Caco-2 (cell line): ENCODE data around the gene TEDC2. TPM values are rescaled to one million over a fixed set of nuclear protein-coding genes. Genes with fewer than 3 reads are reported as not detected.

ENCODE experiments used
- BruUV-seq: library from RNA; stranded (reverse); fragments of 400-500 nt; replicated peaks from 2 replicates; lab custom pipeline; 2021; lab: Mats Ljungman, UMichigan
- CTCF ChIA-PET: fragments of 300-600 bp; sonication (Branson Sonifier 250); formaldehyde crosslinking; loops from one replicate; lab custom pipeline; 2022; ENCODE audit warnings: antibody characterized with exemption; lab: Charles Lee
- POLR2A ChIA-PET: fragments of 300-600 bp; sonication (Branson Sonifier 250); formaldehyde crosslinking; loops from one replicate; lab custom pipeline; 2022; ENCODE audit warnings: antibody characterized with exemption; lab: Charles Lee
- DNase-seq, 2 experiments: peaks; one replicate each; pipeline versions ENCODE4 v3.0.0 to v3.0.0-alpha.2; 2020 to 2022
- H3K27me3 ChIP-seq: replicated peaks from 2 replicates; pipeline ENCODE4 v1.6.0; 2011; ENCODE audit warnings: low read length; ENCODE audit not compliant: control insufficient read depth, insufficient read depth
- H3K36me3 ChIP-seq: 2 replicates; pipeline ENCODE4 v1.5.1; 2011; ENCODE audit warnings: low read length; ENCODE audit not compliant: control insufficient read depth, insufficient read depth
- H3K4me1 ChIP-seq: fragments of 250-450 bp; sonication (Bioruptor Pico); 2 replicates; pipeline ENCODE4 v1.5.1; 2020; ENCODE audit warnings: mild to moderate bottlenecking
- H3K4me3 ChIP-seq: 2 replicates; pipeline ENCODE4 v1.5.1; 2011; ENCODE audit warnings: low read depth, mild to moderate bottlenecking, control low read depth, low read length
- H3K9me3 ChIP-seq: fragments of 250-450 bp; sonication (Bioruptor Pico); 2 replicates; pipeline ENCODE4 v1.5.1; 2020; ENCODE audit warnings: mild to moderate bottlenecking, moderate library complexity
- H3K27ac Mint-ChIP-seq: one replicate; pipeline ENCODE4 v1.8.0; 2022; ENCODE audit warnings: mixed read lengths; ENCODE audit not compliant: unreplicated experiment
- H3K27me3 Mint-ChIP-seq: one replicate; pipeline ENCODE4 v1.8.0; 2022; ENCODE audit warnings: mixed read lengths; ENCODE audit not compliant: insufficient read depth, unreplicated experiment
- H3K36me3 Mint-ChIP-seq: one replicate; pipeline ENCODE4 v1.8.0; 2022; ENCODE audit warnings: mild to moderate bottlenecking, mixed read lengths; ENCODE audit not compliant: insufficient read depth, unreplicated experiment
- H3K4me1 Mint-ChIP-seq: one replicate; pipeline ENCODE4 v1.8.0; 2022; ENCODE audit warnings: low read depth, mixed read lengths; ENCODE audit not compliant: unreplicated experiment
- H3K4me3 Mint-ChIP-seq: one replicate; pipeline ENCODE4 v1.8.0; 2022; ENCODE audit warnings: mild to moderate bottlenecking, moderate library complexity, mixed read lengths; ENCODE audit not compliant: unreplicated experiment
- H3K9me3 Mint-ChIP-seq: one replicate; pipeline ENCODE4 v1.8.0; 2022; ENCODE audit warnings: mixed read lengths; ENCODE audit not compliant: unreplicated experiment
- intact Hi-C: fragments of 100-400 bp; cut with micrococcal nuclease; formaldehyde crosslinking; loops from one replicate; pipeline ENCODE4 v1.10.0; 2022; ENCODE audit not compliant: unreplicated experiment
- total RNA-seq: library from RNA; stranded (reverse); gene quantifications from 2 replicates; pipeline ENCODE4 v1.2.3, GENCODE V29; 2022
- TF ChIP-seq, protein P1 (sequence below), 2 experiments: fragments of 200-600 bp in 1 of 2; IDR thresholded peaks; 1 replicate in 1 of 2; 2 replicates in 1 of 2; pipeline versions ENCODE4 v1.5.1 to v1.8.0; 2011 to 2022; ENCODE audit warnings: antibody characterized with exemption in 1 of 2, control low read depth in 1 of 2, inconsistent platforms in 1 of 2, low read depth in 1 of 2, low read length in 1 of 2, mild to moderate bottlenecking in 1 of 2, moderate library complexity in 1 of 2; ENCODE audit not compliant: insufficient read depth in 1 of 2, severe bottlenecking in 1 of 2, unreplicated experiment in 1 of 2

Gene TEDC2
- total RNA-seq, 1 experiment from 2014 or later = 29.0 TPM

DNA sequence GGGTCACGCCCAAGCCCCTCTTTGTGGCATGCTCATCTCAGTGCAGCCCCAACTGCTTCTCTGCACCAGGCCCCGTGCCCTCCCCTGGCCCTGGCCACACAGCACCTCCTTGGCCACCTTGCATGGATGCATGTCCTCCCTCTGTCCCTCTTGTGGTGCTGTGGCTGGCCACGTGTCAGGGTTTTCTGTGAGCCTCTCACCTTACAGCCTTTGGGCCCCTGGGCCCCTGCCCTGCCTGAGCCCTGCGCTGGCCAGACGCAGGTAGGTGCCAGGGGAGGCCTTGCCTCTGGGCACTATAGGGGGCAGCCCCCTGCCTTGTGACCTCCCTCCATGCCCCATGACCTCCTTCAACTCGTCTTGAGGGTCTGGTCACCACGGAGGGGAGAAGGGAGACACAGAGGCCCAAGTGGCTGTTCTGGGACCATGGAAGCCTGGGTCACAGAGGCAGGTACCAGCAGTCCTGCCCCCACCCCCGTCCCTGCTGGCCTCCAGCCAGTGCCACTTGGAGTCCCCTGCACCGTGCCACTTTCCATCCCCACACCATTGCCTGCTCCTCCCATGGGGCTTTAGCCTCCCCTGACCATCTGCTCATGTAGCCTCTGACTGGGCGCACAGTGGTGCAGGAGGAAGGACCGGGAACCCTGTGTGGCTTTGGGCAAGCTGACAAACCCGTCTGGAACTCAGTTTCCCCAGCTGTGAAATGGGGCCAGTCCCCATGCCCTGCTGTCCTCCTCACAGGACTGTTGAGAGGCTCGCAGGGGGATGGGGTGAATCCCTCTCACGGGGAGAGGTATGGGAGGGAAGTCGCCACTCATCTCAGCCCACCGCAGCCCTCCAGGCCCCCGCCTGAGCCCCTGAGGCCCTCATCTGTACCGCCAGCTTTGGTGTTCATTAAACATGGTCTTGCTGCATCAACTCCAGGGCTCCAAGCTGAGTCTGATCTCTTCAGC is 42.3 kb downstream of the TEDC2 start:
- Mint-ChIP-seq H3K27me3 (no peaks in the 10 kb centered on the region), H3K9me3 (no peaks in the 10 kb centered on the region), H3K4me3 (no peak overlapping the region), H3K36me3 (peaks cover 10% of the 10 kb centered on the region), H3K4me1 (peaks cover 6% of the 10 kb centered on the region), H3K27ac (no peak overlapping the region)
- H3K9me3 ChIP-seq = no peaks in the 10 kb centered on the region
- 0 out of 2 replicates have a peak, but pooled peaks cover 8% of the 10 kb centered on the region for H3K4me1 ChIP-seq
- DNase-seq = no peak
- H3K36me3 ChIP-seq = no peaks in the 10 kb centered on the region
- ChIA-PET POLR2A (no interaction called here), CTCF (interaction anchor here (0.6 to 1.9 kb wide), 10 partner anchors 10 to 308 kb away, joined by 3 to 14 read pairs (median 6); partner anchors contain the start of genes AMDHD2, TBC1D24 and TEDC2)
- BruUV-seq = no TSS peak
- no peak overlapping the region for H3K4me3 ChIP-seq
- TF ChIP-seq, protein P1, sequence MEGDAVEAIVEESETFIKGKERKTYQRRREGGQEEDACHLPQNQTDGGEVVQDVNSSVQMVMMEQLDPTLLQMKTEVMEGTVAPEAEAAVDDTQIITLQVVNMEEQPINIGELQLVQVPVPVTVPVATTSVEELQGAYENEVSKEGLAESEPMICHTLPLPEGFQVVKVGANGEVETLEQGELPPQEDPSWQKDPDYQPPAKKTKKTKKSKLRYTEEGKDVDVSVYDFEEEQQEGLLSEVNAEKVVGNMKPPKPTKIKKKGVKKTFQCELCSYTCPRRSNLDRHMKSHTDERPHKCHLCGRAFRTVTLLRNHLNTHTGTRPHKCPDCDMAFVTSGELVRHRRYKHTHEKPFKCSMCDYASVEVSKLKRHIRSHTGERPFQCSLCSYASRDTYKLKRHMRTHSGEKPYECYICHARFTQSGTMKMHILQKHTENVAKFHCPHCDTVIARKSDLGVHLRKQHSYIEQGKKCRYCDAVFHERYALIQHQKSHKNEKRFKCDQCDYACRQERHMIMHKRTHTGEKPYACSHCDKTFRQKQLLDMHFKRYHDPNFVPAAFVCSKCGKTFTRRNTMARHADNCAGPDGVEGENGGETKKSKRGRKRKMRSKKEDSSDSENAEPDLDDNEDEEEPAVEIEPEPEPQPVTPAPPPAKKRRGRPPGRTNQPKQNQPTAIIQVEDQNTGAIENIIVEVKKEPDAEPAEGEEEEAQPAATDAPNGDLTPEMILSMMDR (IDR thresholded peaks at IDR 0.05; ENCODE audit: insufficient read depth in 1 of 2, low read depth in 1 of 2, low read length in 1 of 2, severe bottlenecking in 1 of 2, unreplicated experiment in 1 of 2) = no peak
- H3K27me3 ChIP-seq = no peaks in the 10 kb centered on the region
- intact Hi-C loops = loop anchor here (2.0 to 10.0 kb wide), 4 partner anchors 27 to 307 kb away; partner anchors contain the start of genes ABCA3 and TBC1D24

DNA sequence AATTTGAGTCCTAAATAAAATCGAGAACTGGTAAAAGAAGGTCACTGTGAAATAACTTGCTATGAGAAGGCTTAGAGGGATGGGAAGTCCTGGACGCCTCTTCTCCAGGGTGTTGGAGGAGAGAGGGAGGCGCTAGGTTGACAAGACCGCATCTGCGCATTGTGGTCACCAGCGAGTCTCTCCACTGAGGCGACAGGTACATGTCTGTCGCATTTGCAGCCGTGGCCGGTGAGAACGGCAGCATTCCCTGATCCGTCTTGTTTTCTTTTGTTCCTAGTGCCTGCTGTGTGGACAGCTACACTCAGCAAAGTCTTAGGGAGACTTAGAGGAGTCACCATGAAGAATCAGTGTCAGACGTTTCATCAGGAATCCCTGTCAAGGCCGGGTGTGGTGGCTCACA is 45.8 kb downstream of the TEDC2 start:
- H3K4me3 Mint-ChIP-seq = no peak overlapping the region
- intact Hi-C loops = loop anchor here (10.0 kb wide), 1 partner anchor 71 kb away; no protein-coding TSS in a partner anchor
- H3K4me1 ChIP-seq = 0 out of 2 replicates have a peak, but pooled peaks cover 8% of the 10 kb centered on the region
- H3K27me3 ChIP-seq = no peaks in the 10 kb centered on the region
- no peaks in the 10 kb centered on the region for H3K4me1 Mint-ChIP-seq
- POLR2A ChIA-PET = no interaction called here
- H3K4me3 ChIP-seq = no peak overlapping the region
- H3K9me3 Mint-ChIP-seq = no peaks in the 10 kb centered on the region
- DNase-seq = no peak
- no peaks in the 10 kb centered on the region for H3K27me3 Mint-ChIP-seq
- TF ChIP-seq, protein P1 (IDR thresholded peaks at IDR 0.05; ENCODE audit: insufficient read depth in 1 of 2, low read depth in 1 of 2, low read length in 1 of 2, severe bottlenecking in 1 of 2, unreplicated experiment in 1 of 2) = no peak
- H3K9me3 ChIP-seq = no peaks in the 10 kb centered on the region
- no TSS peak for BruUV-seq
- H3K36me3 ChIP-seq = no peaks in the 10 kb centered on the region
- CTCF ChIA-PET = no interaction called here
- H3K27ac Mint-ChIP-seq = no peak overlapping the region
- peaks cover 4% of the 10 kb centered on the region for H3K36me3 Mint-ChIP-seq

DNA sequence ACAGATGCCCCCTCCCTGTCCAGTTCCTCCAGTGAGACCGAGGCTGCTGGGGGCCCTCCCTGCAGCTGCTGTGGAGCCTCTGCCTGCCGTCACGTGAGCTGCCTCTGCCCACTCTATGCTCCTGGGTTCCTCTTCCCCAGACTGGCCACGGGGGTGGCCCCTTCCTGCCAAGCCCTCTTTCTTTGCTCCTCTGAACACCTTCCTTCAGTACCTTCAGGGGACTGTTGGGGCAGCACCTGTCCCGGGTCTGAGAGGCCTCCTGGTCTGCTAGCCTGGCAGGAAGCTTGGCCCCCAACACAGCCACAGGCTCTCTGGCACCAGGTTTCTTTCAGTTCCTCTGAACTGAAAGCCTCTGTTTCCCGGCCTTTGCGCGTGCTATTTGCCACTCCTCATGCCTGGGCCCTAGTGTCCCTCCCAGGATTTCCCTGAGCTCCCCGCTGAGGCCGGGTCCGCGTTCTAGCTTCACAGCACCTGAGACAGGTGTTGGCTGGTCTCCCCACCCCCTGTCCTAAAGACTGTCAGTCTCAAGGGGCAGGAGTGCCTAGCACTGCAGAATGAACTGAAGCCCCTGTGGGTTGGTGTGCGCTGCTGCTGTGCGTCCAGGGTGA is 47.2 kb downstream of the TEDC2 start:
- no peak overlapping the region for H3K4me3 ChIP-seq
- no peak for DNase-seq
- H3K4me1 ChIP-seq = 0 out of 2 replicates have a peak, but pooled peaks cover 8% of the 10 kb centered on the region
- Mint-ChIP-seq H3K4me1 (no peaks in the 10 kb centered on the region), H3K36me3 (no peaks in the 10 kb centered on the region), H3K27ac (no peak overlapping the region), H3K9me3 (no peaks in the 10 kb centered on the region), H3K27me3 (no peaks in the 10 kb centered on the region), H3K4me3 (no peak overlapping the region)
- TF ChIP-seq, protein P1 (IDR thresholded peaks at IDR 0.05; ENCODE audit: insufficient read depth in 1 of 2, low read depth in 1 of 2, low read length in 1 of 2, severe bottlenecking in 1 of 2, unreplicated experiment in 1 of 2) = no peak
- intact Hi-C loops = loop anchor here (10.0 kb wide), 1 partner anchor 72 kb away; no protein-coding TSS in a partner anchor
- POLR2A ChIA-PET = no interaction called here
- H3K36me3 ChIP-seq = no peaks in the 10 kb centered on the region
- CTCF ChIA-PET = no interaction called here
- H3K9me3 ChIP-seq = no peaks in the 10 kb centered on the region
- no TSS peak for BruUV-seq
- H3K27me3 ChIP-seq = no peaks in the 10 kb centered on the region
